ENCODE results near the gene TPP2. TPM values are rescaled to one million over a fixed set of nuclear protein-coding genes. Genes with fewer than 3 reads are reported as not detected.

TPP2 gene
- total RNA-seq, 2 donors from 2014 or later, result 41.7 to 49.9 TPM

- Histone ChIP-seq H3K27ac (no peak overlapping the region), H3K9me3 (no peaks in the 10 kb centered on the region), H3K27me3 (replicated peaks; ENCODE audit: insufficient read depth) (no peaks in the 10 kb centered on the region), H3K4me3 (no peak overlapping the region), H3K4me1 (ENCODE audit: control insufficient read depth in 1 of 2, low read depth in 2 of 2) (no peaks in the 10 kb centered on the region), H3K36me3 (peaks cover 22% of the 10 kb centered on the region)
- TF ChIP-seq, protein P1, sequence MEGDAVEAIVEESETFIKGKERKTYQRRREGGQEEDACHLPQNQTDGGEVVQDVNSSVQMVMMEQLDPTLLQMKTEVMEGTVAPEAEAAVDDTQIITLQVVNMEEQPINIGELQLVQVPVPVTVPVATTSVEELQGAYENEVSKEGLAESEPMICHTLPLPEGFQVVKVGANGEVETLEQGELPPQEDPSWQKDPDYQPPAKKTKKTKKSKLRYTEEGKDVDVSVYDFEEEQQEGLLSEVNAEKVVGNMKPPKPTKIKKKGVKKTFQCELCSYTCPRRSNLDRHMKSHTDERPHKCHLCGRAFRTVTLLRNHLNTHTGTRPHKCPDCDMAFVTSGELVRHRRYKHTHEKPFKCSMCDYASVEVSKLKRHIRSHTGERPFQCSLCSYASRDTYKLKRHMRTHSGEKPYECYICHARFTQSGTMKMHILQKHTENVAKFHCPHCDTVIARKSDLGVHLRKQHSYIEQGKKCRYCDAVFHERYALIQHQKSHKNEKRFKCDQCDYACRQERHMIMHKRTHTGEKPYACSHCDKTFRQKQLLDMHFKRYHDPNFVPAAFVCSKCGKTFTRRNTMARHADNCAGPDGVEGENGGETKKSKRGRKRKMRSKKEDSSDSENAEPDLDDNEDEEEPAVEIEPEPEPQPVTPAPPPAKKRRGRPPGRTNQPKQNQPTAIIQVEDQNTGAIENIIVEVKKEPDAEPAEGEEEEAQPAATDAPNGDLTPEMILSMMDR (IDR thresholded peaks at IDR 0.05), result no peak
- ATAC-seq (ENCODE audit: insufficient number of reproducible peaks, low FRiP score, low read depth), result no peak
- DNase-seq (ENCODE audit: low spot score), result no peak
Observed at GRCh38 chr13:102620516-102620915, 23.7 kb downstream of the TPP2 start.

- no peaks in the 10 kb centered on the region for H3K9me3 ChIP-seq
- TF ChIP-seq, protein P1 (IDR thresholded peaks at IDR 0.05), result no peak
- H3K27me3 ChIP-seq (replicated peaks; ENCODE audit: insufficient read depth), result no peaks in the 10 kb centered on the region
- no peak for ATAC-seq (ENCODE audit: insufficient number of reproducible peaks, low FRiP score, low read depth)
- no peak for DNase-seq (ENCODE audit: low spot score)
- H3K4me1 ChIP-seq (ENCODE audit: control insufficient read depth in 1 of 2, low read depth in 2 of 2), result no peaks in the 10 kb centered on the region
- peaks cover 32% of the 10 kb centered on the region for H3K36me3 ChIP-seq
- H3K4me3 ChIP-seq, result no peak overlapping the region
- H3K27ac ChIP-seq, result no peak overlapping the region
Observed at GRCh38 chr13:102626928-102627327, 30.1 kb downstream of the TPP2 start.

DNA sequence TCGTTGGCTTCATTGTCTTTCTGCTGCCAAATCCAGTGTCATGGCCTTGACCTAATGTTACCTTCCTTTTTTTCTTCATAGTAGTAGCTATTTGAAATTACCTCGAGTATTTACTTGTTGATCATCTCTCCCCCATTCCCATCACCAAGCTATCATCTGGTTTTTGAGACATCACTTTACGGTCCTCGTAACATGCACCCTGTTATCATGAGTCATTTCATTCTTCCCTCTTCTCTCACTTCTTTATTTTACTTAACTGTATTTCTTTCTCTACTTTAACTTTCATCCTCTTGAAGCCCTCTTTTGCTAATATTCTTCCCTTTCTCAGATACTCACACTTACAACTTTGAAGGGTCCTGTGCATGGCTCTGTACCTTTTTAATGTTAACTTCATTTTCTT lies 31.8 kb downstream of the TPP2 start:
- Histone ChIP-seq H3K27me3 (replicated peaks; ENCODE audit: insufficient read depth) (no peaks in the 10 kb centered on the region), H3K27ac (no peak overlapping the region), H3K36me3 (peaks cover 44% of the 10 kb centered on the region), H3K4me1 (ENCODE audit: control insufficient read depth in 1 of 2, low read depth in 2 of 2) (no peaks in the 10 kb centered on the region), H3K9me3 (no peaks in the 10 kb centered on the region), H3K4me3 (no peak overlapping the region)
- ATAC-seq (ENCODE audit: insufficient number of reproducible peaks, low FRiP score, low read depth), result no peak
- no peak for DNase-seq (ENCODE audit: low spot score)
- TF ChIP-seq, protein P1 (IDR thresholded peaks at IDR 0.05), result no peak

DNA sequence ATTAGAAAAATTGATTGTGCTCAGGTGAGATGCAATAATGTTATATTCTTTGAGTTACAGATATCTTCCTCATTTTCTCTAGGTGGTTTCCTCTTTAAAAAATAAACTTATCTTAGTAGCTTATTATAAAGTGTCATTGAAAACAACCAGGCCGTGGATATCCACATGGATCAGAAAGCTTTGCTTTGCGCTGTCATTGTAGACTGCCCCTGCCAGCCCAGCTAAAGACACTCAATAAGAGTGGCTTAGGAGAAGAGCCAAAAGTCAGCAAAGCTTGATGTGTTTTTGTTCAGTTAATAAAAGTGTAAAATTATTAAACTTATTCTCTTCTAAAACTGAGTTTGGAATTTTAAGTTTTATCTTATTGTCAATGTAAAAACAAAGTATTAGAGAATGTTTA lies 34.4 kb downstream of the TPP2 start:
- H3K4me3 ChIP-seq, result no peak overlapping the region
- H3K36me3 ChIP-seq, result peaks cover 64% of the 10 kb centered on the region
- H3K9me3 ChIP-seq, result no peaks in the 10 kb centered on the region
- DNase-seq (ENCODE audit: low spot score) (no peak), ATAC-seq (ENCODE audit: insufficient number of reproducible peaks, low FRiP score, low read depth) (no peak)
- H3K27ac ChIP-seq, result no peak overlapping the region
- TF ChIP-seq, protein P1 (IDR thresholded peaks at IDR 0.05), result no peak
- no peaks in the 10 kb centered on the region for H3K27me3 ChIP-seq (replicated peaks; ENCODE audit: insufficient read depth)
- H3K4me1 ChIP-seq (ENCODE audit: control insufficient read depth in 1 of 2, low read depth in 2 of 2), result no peaks in the 10 kb centered on the region

DNA sequence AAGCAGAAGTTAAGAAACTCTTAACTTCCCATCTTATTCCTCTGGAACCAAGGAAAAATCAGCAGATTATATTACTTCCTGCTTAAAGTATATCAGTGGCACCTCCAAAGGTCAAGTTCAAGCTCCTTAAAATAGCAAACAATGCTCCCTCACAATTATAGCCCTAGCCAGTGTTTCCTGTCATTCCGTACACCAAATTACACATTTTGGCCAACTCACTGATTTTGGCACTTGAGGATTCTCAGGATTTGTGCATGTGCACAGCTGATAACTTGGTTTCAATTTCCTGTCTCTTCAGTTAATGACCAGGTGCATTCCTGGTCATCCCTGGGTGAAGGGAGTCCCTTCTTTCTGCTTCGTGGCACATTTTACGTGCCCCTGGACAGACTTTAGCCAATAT lies 42.0 kb downstream of the TPP2 start:
- Histone ChIP-seq H3K27ac (no peak overlapping the region), H3K9me3 (no peaks in the 10 kb centered on the region), H3K36me3 (peaks cover 31% of the 10 kb centered on the region), H3K4me3 (no peak overlapping the region), H3K27me3 (replicated peaks; ENCODE audit: insufficient read depth) (no peaks in the 10 kb centered on the region), H3K4me1 (ENCODE audit: control insufficient read depth in 1 of 2, low read depth in 2 of 2) (peaks cover 0 to 7% of the 10 kb centered on the region in 2 donors)
- TF ChIP-seq, protein P1 (IDR thresholded peaks at IDR 0.05), result no peak
- DNase-seq (ENCODE audit: low spot score) (no peak), ATAC-seq (ENCODE audit: insufficient number of reproducible peaks, low FRiP score, low read depth) (no peak)

Measured in thoracic aorta (tissue), 2 donors.